Stimulated activated CD4-positive, alpha-beta T cell treated with anti-CD3 and anti-CD28 coated beads, Interleukin-12 subunit alpha, Interleukin-12 subunit beta, amount 100 ng/mL, for 48 hours (primary cell): ENCODE measurements around the gene IFNGR2.

Source experiments
- DNase-seq, 3 donors: peaks; one replicate each; pipeline ENCODE4 v3.0.0-alpha.2; 2020; ENCODE audit warnings: low read depth in 2 of 3, low spot score in 1 of 3

The IFNGR2 gene

GRCh38 chr21:33480481-33481103 is 77.4 kb downstream of the IFNGR2 start:
- DNase-seq = no peak

- no peak for DNase-seq
Observed at GRCh38 chr21:33481314-33481943, 78.2 kb downstream of the IFNGR2 start.
